Type B pancreatic cell (in vitro differentiated cells): ENCODE results near the gene LMLN. TPM values are rescaled to one million over a fixed set of nuclear protein-coding genes. Genes with fewer than 3 reads are reported as not detected.

Experiments used
- DNase-seq: peaks from one replicate; pipeline ENCODE4 v3.0.0; 2021; ENCODE audit warnings: mixed read lengths; ENCODE audit not compliant: unreplicated experiment; ENCODE audit errors: extremely low spot score
- H3K27ac Mint-ChIP-seq: 2 replicates; pipeline ENCODE4 v1.8.0; 2021; ENCODE audit warnings: mild to moderate bottlenecking, mixed read lengths
- H3K27me3 Mint-ChIP-seq: 2 replicates; pipeline ENCODE4 v1.8.0; 2021; ENCODE audit warnings: mixed read lengths
- H3K36me3 Mint-ChIP-seq: 2 replicates; pipeline ENCODE4 v1.8.0; 2021; ENCODE audit warnings: mixed read lengths
- H3K4me1 Mint-ChIP-seq: one replicate; pipeline ENCODE4 v1.8.0; 2021; ENCODE audit warnings: mixed read lengths; ENCODE audit not compliant: unreplicated experiment
- H3K4me3 Mint-ChIP-seq: 2 replicates; pipeline ENCODE4 v1.8.0; 2021; ENCODE audit warnings: mild to moderate bottlenecking, mixed read lengths
- H3K9me3 Mint-ChIP-seq: 2 replicates; pipeline ENCODE4 v1.8.0; 2021; ENCODE audit warnings: mixed read lengths
- total RNA-seq: library from RNA; stranded (reverse); gene quantifications from 2 replicates; pipeline ENCODE4 v1.2.1, GENCODE V29; 2021; ENCODE audit warnings: low replicate concordance
- TF ChIP-seq, protein P1 (sequence below): fragments of 200-600 bp; sonication (generic); conservative IDR thresholded peaks from 2 replicates; pipeline ENCODE4 v1.5.0; 2021; ENCODE audit warnings: antibody characterized with exemption, mild to moderate bottlenecking

Gene LMLN
- total RNA-seq, 1 donor from 2014 or later: 10.0 TPM

DNA sequence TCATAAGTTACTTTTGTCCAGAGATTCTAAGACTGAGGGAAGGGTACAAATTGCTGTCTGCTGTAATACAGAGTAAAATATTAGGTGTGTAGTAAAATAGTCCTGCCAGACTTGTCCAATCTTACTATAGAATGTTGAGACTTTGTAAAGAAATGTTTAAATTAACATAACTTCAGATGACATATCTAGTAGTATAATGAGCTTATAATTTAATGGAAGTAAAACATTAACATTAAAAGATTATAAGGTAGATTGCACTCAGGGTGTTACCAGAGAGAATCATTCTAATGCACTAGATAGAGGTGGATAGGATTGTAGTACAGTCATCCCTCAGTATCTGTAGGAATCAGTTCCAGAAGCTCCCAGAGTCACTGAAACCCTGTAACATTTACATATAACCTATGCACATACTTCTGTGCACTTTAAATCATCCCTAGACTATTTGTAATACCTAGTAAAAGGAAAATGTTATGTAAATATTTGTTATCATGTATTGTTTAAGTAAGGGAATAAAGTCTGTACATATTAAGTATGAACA, 130.8 kb downstream of the LMLN start:
- TF ChIP-seq, protein P1, sequence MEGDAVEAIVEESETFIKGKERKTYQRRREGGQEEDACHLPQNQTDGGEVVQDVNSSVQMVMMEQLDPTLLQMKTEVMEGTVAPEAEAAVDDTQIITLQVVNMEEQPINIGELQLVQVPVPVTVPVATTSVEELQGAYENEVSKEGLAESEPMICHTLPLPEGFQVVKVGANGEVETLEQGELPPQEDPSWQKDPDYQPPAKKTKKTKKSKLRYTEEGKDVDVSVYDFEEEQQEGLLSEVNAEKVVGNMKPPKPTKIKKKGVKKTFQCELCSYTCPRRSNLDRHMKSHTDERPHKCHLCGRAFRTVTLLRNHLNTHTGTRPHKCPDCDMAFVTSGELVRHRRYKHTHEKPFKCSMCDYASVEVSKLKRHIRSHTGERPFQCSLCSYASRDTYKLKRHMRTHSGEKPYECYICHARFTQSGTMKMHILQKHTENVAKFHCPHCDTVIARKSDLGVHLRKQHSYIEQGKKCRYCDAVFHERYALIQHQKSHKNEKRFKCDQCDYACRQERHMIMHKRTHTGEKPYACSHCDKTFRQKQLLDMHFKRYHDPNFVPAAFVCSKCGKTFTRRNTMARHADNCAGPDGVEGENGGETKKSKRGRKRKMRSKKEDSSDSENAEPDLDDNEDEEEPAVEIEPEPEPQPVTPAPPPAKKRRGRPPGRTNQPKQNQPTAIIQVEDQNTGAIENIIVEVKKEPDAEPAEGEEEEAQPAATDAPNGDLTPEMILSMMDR: no peak
- no peak overlapping the region for H3K27ac Mint-ChIP-seq

DNA sequence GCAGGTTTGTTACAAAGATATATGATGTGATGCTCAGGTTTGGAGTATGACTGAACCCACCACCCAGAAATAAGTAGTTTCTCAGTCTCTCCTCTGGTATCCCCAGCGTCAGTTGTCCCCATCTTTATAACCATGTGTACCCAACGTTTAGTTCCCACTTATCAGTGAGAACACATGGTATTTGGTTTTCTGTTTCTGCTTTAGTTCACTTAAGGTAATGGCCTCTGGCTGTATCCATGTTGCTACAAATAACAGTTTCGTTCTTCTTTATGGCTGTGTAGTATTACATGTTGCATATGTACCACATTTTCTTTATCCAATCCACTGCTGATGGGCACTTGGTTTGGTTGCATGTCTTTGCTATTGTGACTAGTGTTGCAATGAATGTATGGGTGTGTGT, 132.3 kb downstream of the LMLN start:
- TF ChIP-seq, protein P1: no peak
- Mint-ChIP-seq H3K36me3 (no peaks in the 10 kb centered on the region), H3K27me3 (peaks cover 82% of the 10 kb centered on the region), H3K27ac (no peak overlapping the region), H3K4me3 (no peak overlapping the region), H3K9me3 (no peaks in the 10 kb centered on the region), H3K4me1 (no peaks in the 10 kb centered on the region)
- no peak for DNase-seq

More for the DNA sequence above, 130.8 kb downstream of the LMLN start:
- no peaks in the 10 kb centered on the region for H3K9me3 Mint-ChIP-seq
- no peak overlapping the region for H3K4me3 Mint-ChIP-seq
- peaks cover 83% of the 10 kb centered on the region for H3K27me3 Mint-ChIP-seq
- H3K36me3 Mint-ChIP-seq: no peaks in the 10 kb centered on the region
- no peaks in the 10 kb centered on the region for H3K4me1 Mint-ChIP-seq
- DNase-seq: no peak

DNA sequence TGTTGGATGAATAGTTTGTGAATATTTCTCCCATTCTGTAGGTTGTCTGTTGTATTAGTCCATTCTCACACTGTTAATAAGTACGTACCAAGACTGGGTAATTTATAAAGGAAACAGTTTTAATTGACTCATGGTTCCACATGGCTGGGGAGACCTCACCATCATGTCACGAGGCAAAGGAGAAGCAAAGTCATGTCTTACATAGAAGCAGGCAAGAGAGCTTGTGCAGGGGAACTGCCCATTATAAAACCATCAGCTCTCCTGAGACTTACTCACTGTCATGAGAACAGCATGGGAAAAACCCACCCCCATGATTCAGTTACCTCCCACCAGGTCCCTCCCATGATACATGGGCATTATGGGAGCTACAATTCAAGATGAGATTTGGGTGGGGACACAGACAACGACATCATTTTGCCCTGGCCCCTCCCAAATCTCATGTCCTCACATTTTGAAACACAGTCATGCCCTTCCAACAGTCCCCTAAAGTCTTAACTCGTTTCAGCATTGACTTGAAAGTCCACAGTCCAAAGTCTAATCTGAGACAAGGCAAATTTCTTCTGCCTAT, 133.2 kb downstream of the LMLN start:
- TF ChIP-seq, protein P1: no peak
- H3K9me3 Mint-ChIP-seq: no peaks in the 10 kb centered on the region
- no peak overlapping the region for H3K4me3 Mint-ChIP-seq
- H3K36me3 Mint-ChIP-seq: no peaks in the 10 kb centered on the region
- no peak overlapping the region for H3K27ac Mint-ChIP-seq
- H3K4me1 Mint-ChIP-seq: no peaks in the 10 kb centered on the region
- no peak for DNase-seq
- peaks cover 74% of the 10 kb centered on the region for H3K27me3 Mint-ChIP-seq

Other genes starting within 250 kb of the LMLN start
- 26.7 and 33.2 TPM in 2 replicates for gene RUBCN, start 223.3 kb upstream of the LMLN start, total RNA-seq
- gene FYTTD1, start 210.3 kb upstream of the LMLN start, total RNA-seq: 52.1 and 58.8 TPM in 2 replicates
- 49.7 and 58.7 TPM in 2 replicates for gene LRCH3, start 169.0 kb upstream of the LMLN start, total RNA-seq
- gene RPL35A, start 10.0 kb upstream of the LMLN start, total RNA-seq: 1,179 and 1,301 TPM in 2 replicates